HG03354 (cell line): ENCODE measurements around the gene PTPN6.

Experiments used
- ATAC-seq: cut with Tn5 transposase; IDR thresholded peaks from one replicate; pipeline ENCODE4 v1.9.1; 2021; ENCODE audit warnings: mild to moderate bottlenecking; ENCODE audit not compliant: unreplicated experiment, poor library complexity, severe bottlenecking

The PTPN6 gene

GRCh38 chr12:6996040-6996441, 44.9 kb downstream of the PTPN6 start:
- ATAC-seq, result no peak

GRCh38 chr12:6998715-6999451, 47.7 kb downstream of the PTPN6 start:
- ATAC-seq, result no peak

- ATAC-seq, result no peak
Observed at GRCh38 chr12:7001921-7002591, 50.9 kb downstream of the PTPN6 start.

- no peak for ATAC-seq
Observed at GRCh38 chr12:7004287-7004803, 53.2 kb downstream of the PTPN6 start.

GRCh38 chr12:7004840-7005239, 53.7 kb downstream of the PTPN6 start:
- no peak for ATAC-seq

- ATAC-seq, result no peak
Observed at GRCh38 chr12:7005311-7005710, 54.2 kb downstream of the PTPN6 start.

GRCh38 chr12:7006639-7007038, 55.5 kb downstream of the PTPN6 start:
- ATAC-seq, result no peak

GRCh38 chr12:7008864-7009263, 57.7 kb downstream of the PTPN6 start:
- no peak for ATAC-seq

GRCh38 chr12:7009512-7009911, 58.4 kb downstream of the PTPN6 start:
- ATAC-seq, result no peak
